Esophagus muscularis mucosa (tissue), 4 donors: ENCODE data around the gene TMEM14A. TPM values are rescaled to one million over a fixed set of nuclear protein-coding genes. Genes with fewer than 3 reads are reported as not detected.

ENCODE experiments used
- DNase-seq: peaks from one replicate; pipeline ENCODE4 v3.0.0-alpha.2; 2017; ENCODE audit errors: extremely low spot score
- H3K27ac ChIP-seq, 4 donors: fragments of 200-600 bp; sonication (generic); replicated peaks in 1 of 4; 1 replicate in 3 of 4; 2 replicates in 1 of 4; pipeline ENCODE4 v1.5.1; 2016 to 2019; ENCODE audit warnings: mild to moderate bottlenecking in 1 of 4
- H3K27me3 ChIP-seq, 4 donors: fragments of 200-600 bp; sonication (generic); one replicate each; pipeline versions ENCODE4 v1.5.1 to v1.6.0; 2016 to 2019
- H3K36me3 ChIP-seq, 4 donors: fragments of 200-600 bp; sonication (generic); one replicate each; pipeline ENCODE4 v1.5.1; 2016 to 2019
- H3K4me1 ChIP-seq, 4 donors: fragments of 200-600 bp; sonication (generic); one replicate each; pipeline ENCODE4 v1.5.1; 2016 to 2019
- H3K4me3 ChIP-seq, 4 donors: fragments of 200-600 bp; sonication (generic); 1 replicate in 2 of 4; 2 replicates in 2 of 4; pipeline ENCODE4 v1.5.1; 2016 to 2019; ENCODE audit warnings: mild to moderate bottlenecking in 4 of 4, moderate library complexity in 1 of 4
- H3K9me3 ChIP-seq, 4 donors: fragments of 200-600 bp; sonication (generic); 1 replicate in 3 of 4; 2 replicates in 1 of 4; pipeline ENCODE4 v1.5.1; 2016 to 2019
- CTCF ChIP-seq, 3 experiments: fragments of 200-600 bp in 2 of 3; fragments of 450-650 bp in 1 of 3; sonication (generic) in 2 of 3; IDR thresholded peaks; one replicate each; pipeline ENCODE4 v1.5.1; 2017 to 2019; ENCODE audit warnings: antibody characterized with exemption in 3 of 3, mild to moderate bottlenecking in 2 of 3, moderate library complexity in 1 of 3
- EP300 ChIP-seq: sonication (generic); formaldehyde crosslinking; IDR thresholded peaks from one replicate; pipeline ENCODE4 v1.6.1; 2017; ENCODE audit warnings: antibody characterized with exemption
- POLR2A ChIP-seq: fragments of 450-650 bp; IDR thresholded peaks from one replicate; pipeline ENCODE4 v1.6.1; 2017; ENCODE audit warnings: antibody characterized with exemption, moderate library complexity, mild to moderate bottlenecking, low read depth
- POLR2AphosphoS5 ChIP-seq, 2 donors: sonication (generic); formaldehyde crosslinking; IDR thresholded peaks; one replicate each; pipeline ENCODE4 v1.6.1; 2017; ENCODE audit warnings: antibody characterized with exemption in 2 of 2
- WGBS: methylation state at CpG from one replicate; pipeline ENCODE4 v1.1.5; 2018; 5-methylcytosine and 5-hydroxymethylcytosine counted together
- intact Hi-C: fragments of 100-400 bp; cut with DNase I; formaldehyde crosslinking; loops from one replicate; pipeline ENCODE4 v1.15.1; 2023
- total RNA-seq, 4 donors: library from RNA; depleted of rRNA; stranded (reverse); fragments of >200 nt; gene quantifications; one replicate each; pipeline versions ENCODE4 v1.1.0 to v1.2.1, GENCODE V29; 2016

The TMEM14A gene
- total RNA-seq, 4 donors from 2014 or later = 19.2 to 31.1 (median 21.9) TPM

- no peaks in the 10 kb centered on the region for H3K36me3 ChIP-seq
- H3K27ac ChIP-seq = no peak overlapping the region
- no peak for TF ChIP-seq POLR2AphosphoS5 (IDR thresholded peaks at IDR 0.05)
- no peak for TF ChIP-seq POLR2A
- TF ChIP-seq EP300 = no peak
- no peak for TF ChIP-seq CTCF (IDR thresholded peaks at IDR 0.05)
- no peaks in the 10 kb centered on the region for H3K9me3 ChIP-seq
- WGBS = 72% methylated on average over 3 of the region's 3 CpGs
- intact Hi-C loops = no loop called here
- H3K27me3 ChIP-seq = peaks cover 0 to 1% (median 0%) of the 10 kb centered on the region in 4 donors
- no peak overlapping the region for H3K4me3 ChIP-seq
- no peak for DNase-seq
- peaks cover 0 to 8% (median 0%) of the 10 kb centered on the region in 4 donors for H3K4me1 ChIP-seq
Measured at GRCh38 chr6:52634211-52634610, 36.7 kb upstream of the TMEM14A start.

- no peak for TF ChIP-seq CTCF (IDR thresholded peaks at IDR 0.05)
- no peak for TF ChIP-seq EP300
- no peak for TF ChIP-seq POLR2AphosphoS5 (IDR thresholded peaks at IDR 0.05)
- no peak for TF ChIP-seq POLR2A
- H3K4me1 ChIP-seq = peaks cover 0 to 8% (median 0%) of the 10 kb centered on the region in 4 donors
- 47% methylated on average over 5 of the region's 5 CpGs for WGBS
- no peak overlapping the region for H3K4me3 ChIP-seq
- no peaks in the 10 kb centered on the region for H3K36me3 ChIP-seq
- DNase-seq = no peak
- no peaks in the 10 kb centered on the region for H3K9me3 ChIP-seq
- H3K27ac ChIP-seq = no peak overlapping the region
- intact Hi-C loops = no loop called here
- H3K27me3 ChIP-seq = peaks cover 0 to 4% (median 0%) of the 10 kb centered on the region in 4 donors
Measured at GRCh38 chr6:52635049-52635577, 35.8 kb upstream of the TMEM14A start.

- Histone ChIP-seq H3K27ac (no peak overlapping the region), H3K4me3 (no peak overlapping the region), H3K4me1 (peaks cover 0 to 8% (median 0%) of the 10 kb centered on the region in 4 donors), H3K36me3 (no peaks in the 10 kb centered on the region), H3K27me3 (peaks cover 0 to 4% (median 0%) of the 10 kb centered on the region in 4 donors), H3K9me3 (no peaks in the 10 kb centered on the region)
- DNase-seq = no peak
- intact Hi-C loops = no loop called here
- TF ChIP-seq CTCF (IDR thresholded peaks at IDR 0.05) (no peak), EP300 (no peak), POLR2AphosphoS5 (IDR thresholded peaks at IDR 0.05) (no peak), POLR2A (no peak)
- WGBS = 86% methylated on average over 2 of the region's 2 CpGs
Measured at GRCh38 chr6:52636830-52637229, 34.1 kb upstream of the TMEM14A start.

GRCh38 chr6:52639493-52639892 lies 31.4 kb upstream of the TMEM14A start:
- Histone ChIP-seq H3K9me3 (no peaks in the 10 kb centered on the region), H3K27me3 (peaks cover 0 to 4% (median 0%) of the 10 kb centered on the region in 4 donors), H3K36me3 (no peaks in the 10 kb centered on the region), H3K4me3 (no peak overlapping the region), H3K27ac (no peak overlapping the region), H3K4me1 (peaks cover 0 to 7% (median 0%) of the 10 kb centered on the region in 4 donors)
- DNase-seq = no peak
- WGBS = 97% methylated on average over 2 of the region's 2 CpGs
- TF ChIP-seq EP300 (no peak), POLR2AphosphoS5 (IDR thresholded peaks at IDR 0.05) (no peak), CTCF (IDR thresholded peaks at IDR 0.05) (no peak), POLR2A (no peak)
- intact Hi-C loops = no loop called here

GRCh38 chr6:52640170-52640569 lies 30.7 kb upstream of the TMEM14A start:
- intact Hi-C loops = no loop called here
- H3K9me3 ChIP-seq = no peaks in the 10 kb centered on the region

More at GRCh38 chr6:52640170-52640569, 30.7 kb upstream of the TMEM14A start:
- WGBS = 47% methylated on average over 11 of the region's 11 CpGs
- TF ChIP-seq POLR2AphosphoS5 (IDR thresholded peaks at IDR 0.05) (no peak), CTCF (IDR thresholded peaks at IDR 0.05) (no peak), EP300 (no peak), POLR2A (no peak)
- Histone ChIP-seq H3K4me1 (peaks cover 0 to under 1% (median 0%) of the 10 kb centered on the region in 4 donors), H3K4me3 (no peak overlapping the region), H3K27me3 (peaks cover 0 to 4% (median 0%) of the 10 kb centered on the region in 4 donors), H3K27ac (no peak overlapping the region), H3K36me3 (no peaks in the 10 kb centered on the region)
- no peak for DNase-seq
